HepG2 (cell line): ENCODE data around the gene POC1A. TPM values are rescaled to one million over a fixed set of nuclear protein-coding genes. Genes with fewer than 3 reads are reported as not detected.

ENCODE experiments used
- ATAC-seq: fragments of 200-7000 bp; cut with Tn5 transposase; 3 replicates; pipeline ENCODE4 v1.9.1; 2020; ENCODE audit warnings: mild to moderate bottlenecking, moderate library complexity
- BruUV-seq: library from RNA; stranded (reverse); fragments of 400-500 nt; replicated peaks from 2 replicates; lab custom pipeline; 2021; lab: Mats Ljungman, UMichigan
- CTCF ChIA-PET: fragments of 300-600 bp; formaldehyde crosslinking; extraction: SDS; loops from one replicate; lab custom pipeline; 2021; ENCODE audit warnings: low total read pairs, inconsistent platforms, low intra/inter-chr PET ratio; lab: Yijun Ruan, JAX
- POLR2A ChIA-PET: fragments of 350-600 bp; sonication (Branson Sonifier 250); formaldehyde crosslinking; loops from one replicate; lab custom pipeline; 2020; ENCODE audit warnings: antibody characterized with exemption, inconsistent platforms; lab: Yijun Ruan, JAX
- DNase-seq: peaks from one replicate; pipeline ENCODE4 v3.0.0-alpha.2; 2015; ENCODE audit warnings: low spot score
- FAIRE-seq: peaks from 3 replicates; lab custom pipeline; 2011; peaks lifted over from hg19 to GRCh38; lab: Jason Lieb, UNC
- H2AFZ ChIP-seq: one replicate; pipeline ENCODE4 v1.6.1; 2011; ENCODE audit warnings: low read length, inconsistent platforms
- H3K27ac ChIP-seq: fragments of 300-600 bp; 3 replicates; pipeline ENCODE4 v1.8.0; 2011; ENCODE audit warnings: mixed run types, mild to moderate bottlenecking, mixed read lengths, low read length, inconsistent platforms; ENCODE audit not compliant: insufficient read depth; ENCODE audit errors: extremely low read length
- H3K27me3 ChIP-seq, 2 experiments: fragments of 200-600 bp in 1 of 2; 2 replicates in 1 of 2; 3 replicates in 1 of 2; pipeline versions ENCODE4 v1.6.0 to v1.8.0; 2011; ENCODE audit warnings: low read length in 2 of 2, mild to moderate bottlenecking in 2 of 2, moderate library complexity in 2 of 2, inconsistent platforms in 1 of 2; ENCODE audit not compliant: insufficient read depth in 2 of 2, control insufficient read depth in 1 of 2
- H3K36me3 ChIP-seq, 2 experiments: fragments of 200-600 bp in 1 of 2; replicated peaks in 1 of 2; 2 replicates in 1 of 2; 3 replicates in 1 of 2; pipeline versions ENCODE4 v1.5.1 to v1.8.0; 2011; ENCODE audit warnings: low read length in 2 of 2, inconsistent platforms in 1 of 2; ENCODE audit not compliant: insufficient read depth in 2 of 2, control insufficient read depth in 1 of 2
- H3K4me1 ChIP-seq: 2 replicates; pipeline ENCODE4 v1.5.1; 2012; ENCODE audit warnings: low read length, inconsistent platforms; ENCODE audit not compliant: insufficient read depth
- H3K4me2 ChIP-seq: 2 replicates; pipeline ENCODE4 v1.6.0; 2011; ENCODE audit warnings: low read depth, low read length, inconsistent platforms
- H3K4me3 ChIP-seq, 3 experiments: fragments of 200-600 bp in 1 of 3; sonication (generic), shearing (Covaris generic) in 1 of 3; replicated peaks in 1 of 3; 2 replicates each; pipeline ENCODE4 v1.5.1; 2011 to 2016; ENCODE audit warnings: low read length in 3 of 3, inconsistent platforms in 2 of 3, low read depth in 2 of 3, mild to moderate bottlenecking in 2 of 3, control low read depth in 1 of 3, mixed read lengths in 1 of 3; ENCODE audit not compliant: insufficient read depth in 1 of 3
- H3K79me2 ChIP-seq: one replicate; pipeline ENCODE4 v1.6.1; 2011; ENCODE audit warnings: low read length, inconsistent platforms; ENCODE audit not compliant: insufficient read depth
- H3K9ac ChIP-seq: 2 replicates; pipeline ENCODE4 v1.6.0; 2011; ENCODE audit warnings: mild to moderate bottlenecking, low read depth, low read length, inconsistent platforms; ENCODE audit not compliant: insufficient read depth
- H3K9me3 ChIP-seq: 2 replicates; pipeline ENCODE4 v1.5.1; 2012; ENCODE audit warnings: mild to moderate bottlenecking, low read length
- H4K20me1 ChIP-seq: 2 replicates; pipeline ENCODE4 v1.6.0; 2011; ENCODE audit warnings: inconsistent platforms, mild to moderate bottlenecking, low read length, moderate library complexity; ENCODE audit not compliant: insufficient read depth
- CAMTA2 ChIP-seq: sonication (generic); formaldehyde crosslinking; IDR thresholded peaks from 2 replicates; pipeline ENCODE4 v1.4.0; 2020; ENCODE audit warnings: mild to moderate bottlenecking, missing genetic modification reagents, borderline replicate concordance
- FOXA1 ChIP-seq, 2 experiments: fragments of 450-650 bp in 1 of 2; sonication (generic) in 1 of 2; formaldehyde crosslinking in 1 of 2; IDR thresholded peaks; 2 replicates each; pipeline versions ENCODE4 v1.4.0 to v1.6.1; 2016 to 2020; ENCODE audit warnings: missing genetic modification reagents in 1 of 2
- MTF2 ChIP-seq: sonication (generic); formaldehyde crosslinking; IDR thresholded peaks from 2 replicates; pipeline ENCODE4 v1.5.0; 2020; ENCODE audit warnings: missing genetic modification reagents, borderline replicate concordance
- NCOR1 ChIP-seq: fragments of 200-600 bp; sonication (generic); IDR thresholded peaks from 2 replicates; pipeline ENCODE4 v1.7.0; 2017; ENCODE audit warnings: antibody characterized with exemption, low read length, borderline replicate concordance
- NRL ChIP-seq: sonication (generic); formaldehyde crosslinking; IDR thresholded peaks from 2 replicates; pipeline ENCODE4 v1.5.0; 2020; ENCODE audit warnings: missing genetic modification reagents, mild to moderate bottlenecking, moderate library complexity, borderline replicate concordance
- PATZ1 ChIP-seq: sonication (generic); formaldehyde crosslinking; IDR thresholded peaks from 2 replicates; pipeline ENCODE4 v1.4.0; 2020; ENCODE audit warnings: missing genetic modification reagents
- POGK ChIP-seq: sonication (generic); formaldehyde crosslinking; conservative IDR thresholded peaks from 2 replicates; pipeline ENCODE4 v1.8.0; 2022; ENCODE audit warnings: mild to moderate bottlenecking, moderate library complexity, missing genetic modification reagents
- RBFOX2 ChIP-seq: fragments of 200-400 bp; formaldehyde crosslinking; IDR thresholded peaks from 2 replicates; pipeline ENCODE4 v1.6.1; 2017; ENCODE audit warnings: low read depth, mild to moderate bottlenecking, low read length
- SALL2 ChIP-seq: sonication (generic); formaldehyde crosslinking; IDR thresholded peaks from 2 replicates; pipeline ENCODE4 v1.8.1; 2023; ENCODE audit warnings: mild to moderate bottlenecking, missing genetic modification reagents, inconsistent platforms
- SRSF4 ChIP-seq: fragments of 200-400 bp; formaldehyde crosslinking; IDR thresholded peaks from one replicate; pipeline ENCODE4 v1.6.1; 2018; ENCODE audit warnings: mild to moderate bottlenecking, low read depth, low read length, moderate library complexity; ENCODE audit not compliant: poor library complexity, severe bottlenecking
- ZNF543 ChIP-seq: sonication (generic); formaldehyde crosslinking; IDR thresholded peaks from 2 replicates; pipeline ENCODE4 v1.4.0; 2020; ENCODE audit warnings: mild to moderate bottlenecking, missing genetic modification reagents
- ZNF687 ChIP-seq: sonication (generic); formaldehyde crosslinking; IDR thresholded peaks from 2 replicates; pipeline ENCODE4 v1.5.1; 2020; ENCODE audit warnings: mild to moderate bottlenecking, missing genetic modification reagents, moderate library complexity
- ZSCAN25 ChIP-seq: sonication (generic); formaldehyde crosslinking; IDR thresholded peaks from 2 replicates; pipeline ENCODE4 v1.8.0; 2022; ENCODE audit warnings: mild to moderate bottlenecking, missing genetic modification reagents
- ZSCAN30 ChIP-seq: sonication (generic); formaldehyde crosslinking; IDR thresholded peaks from 2 replicates; pipeline ENCODE4 v1.5.0; 2020; ENCODE audit warnings: mild to moderate bottlenecking, missing genetic modification reagents
- ZSCAN9 ChIP-seq: IDR thresholded peaks from 2 replicates; pipeline ENCODE4 v1.6.1; 2016; ENCODE audit warnings: borderline replicate concordance
- WGBS: methylation state at CpG from one replicate; pipeline ENCODE4 v1.1.6; 2017; ENCODE audit warnings: low lambda C conversion rate; 5-methylcytosine and 5-hydroxymethylcytosine counted together
- in situ Hi-C: cut with HindIII; loops from 2 replicates; pipeline ENCODE4 v1.10.0; 2017; ENCODE audit warnings: low pct_unique_long_range_greater_than_20kb; ENCODE audit not compliant: extremely low pct_ligation_motif_present
- intact Hi-C: fragments of 100-400 bp; cut with micrococcal nuclease; formaldehyde crosslinking; loops from one replicate; pipeline ENCODE4 v1.10.0; 2022; ENCODE audit not compliant: unreplicated experiment
- polyA plus RNA-seq, 8 experiments: library from polyadenylated mRNA; depleted of rRNA in 3 of 8; stranded (reverse) in 7 of 8; unstranded in 1 of 8; fragments of >200 nt; fragmentation: Illumina TruSeq in 4 of 8; extraction: Trizol in 4 of 8; gene quantifications; 2 replicates each; pipeline versions ENCODE4 v1.2.1 to v1.2.3, GENCODE V29; 2011 to 2016; ENCODE audit warnings: low read depth in 4 of 8, missing spikeins in 1 of 8, mixed read lengths in 1 of 8; ENCODE audit not compliant: insufficient read depth in 1 of 8
- total RNA-seq, 5 experiments: library from RNA; depleted of rRNA; stranded (reverse); fragments of >200 nt; fragmentation: Illumina TruSeq; extraction: Trizol; gene quantifications; 2 replicates each; pipeline ENCODE4 v1.2.3, GENCODE V29; 2016; ENCODE audit warnings: low read depth in 1 of 5

Gene POC1A
- total and polyA plus RNA-seq, 2 of the 13 experiments (the other 11 are each of a cell fraction or from before 2014, with no cell fraction given) = 14.6 to 20.0 TPM

- WGBS = 96% methylated on average over 3 of the region's 3 CpGs
- H2AFZ ChIP-seq = no peak overlapping the region
- H3K4me2 ChIP-seq = no peak overlapping the region
- peaks cover 18 to 52% of the 10 kb centered on the region in 2 experiments for H3K36me3 ChIP-seq
- H3K4me3 ChIP-seq = no peak overlapping the region
- no peak overlapping the region for H3K9ac ChIP-seq
- no peaks in the 10 kb centered on the region for H3K79me2 ChIP-seq
- CTCF ChIA-PET = interaction anchor here (1.2 to 4.9 kb wide), 4 partner anchors 16 to 142 kb away, joined by 3 to 110 read pairs (median 6); no protein-coding TSS in a partner anchor
- FAIRE-seq (peak; percentile 85), ATAC-seq (peak; percentile 87), DNase-seq (peak; percentile 58)
- POLR2A ChIA-PET = no interaction called here
- H3K27ac ChIP-seq = no peak overlapping the region
- no peaks in the 10 kb centered on the region; a peak in 1 of 5 replicates for H3K27me3 ChIP-seq
- BruUV-seq = no TSS peak
- no peaks in the 10 kb centered on the region for H3K4me1 ChIP-seq
- no peaks in the 10 kb centered on the region for H3K9me3 ChIP-seq
- H4K20me1 ChIP-seq = no peaks in the 10 kb centered on the region
- intact Hi-C loops (no loop called here), in situ Hi-C loops (loop anchor here (5.0 kb wide), 1 partner anchor 142 kb away; no protein-coding TSS in a partner anchor)
- TF ChIP-seq ZSCAN30 (CRISPR knock-in tag) (no peak), ZNF543 (0 out of 2 replicates have a peak, but pooled peaks have one; percentile 30), FOXA1 (IDR thresholded peaks at IDR 0.05) (no peak), FOXA1 (CRISPR knock-in tag; IDR thresholded peaks at IDR 0.05) (no peak), ZSCAN9 (no peak), ZNF687 (CRISPR knock-in tag) (peak; percentile 45), PATZ1 (peak; percentile 64), POGK (CRISPR knock-in tag) (no peak), SALL2 (CRISPR knock-in tag) (0 out of 2 replicates have a peak, but pooled peaks have one; percentile 48), CAMTA2 (no peak), RBFOX2 (no peak), NCOR1 (no peak), ZSCAN25 (0 out of 2 replicates have a peak, but pooled peaks have one; percentile 22), NRL (CRISPR knock-in tag) (no peak), MTF2 (CRISPR knock-in tag) (no peak), SRSF4 (no peak)
Measured at GRCh38 chr3:52144034-52144795, 10.0 kb downstream of the POC1A start.
